Osteocyte (in vitro differentiated cells): ENCODE results near the gene BST2. TPM values are rescaled to one million over a fixed set of nuclear protein-coding genes. Genes with fewer than 3 reads are reported as not detected.

Experiments used
- total RNA-seq: library from RNA; stranded (reverse); gene quantifications from 2 replicates; pipeline ENCODE4 v1.2.1, GENCODE V29; 2021

The BST2 gene
- total RNA-seq, 1 donor from 2014 or later: 1.8 TPM

Other genes starting within 250 kb of the BST2 start
- 36.1 and 37.5 TPM in 2 replicates for gene USE1, start 190.3 kb downstream of the BST2 start, total RNA-seq
- gene OCEL1, start 179.4 kb downstream of the BST2 start, total RNA-seq: 24.8 and 28.5 TPM in 2 replicates
- 43.9 and 44.2 TPM in 2 replicates for gene NR2F6, start 159.7 kb downstream of the BST2 start, total RNA-seq
- gene USHBP1, start 140.9 kb downstream of the BST2 start, total RNA-seq: not detected in 2 replicates
- 92.5 and 93.7 TPM in 2 replicates for gene BABAM1, start 138.2 kb downstream of the BST2 start, total RNA-seq
- gene ANKLE1, start 123.7 kb downstream of the BST2 start, total RNA-seq: 0.99 and 1.5 TPM in 2 replicates
- gene ABHD8, start 102.2 kb downstream of the BST2 start, total RNA-seq: 5.0 and 6.1 TPM in 2 replicates
- gene MRPL34, start 99.8 kb downstream of the BST2 start, total RNA-seq: 66.9 and 78.8 TPM in 2 replicates
- gene DDA1, start 96.1 kb downstream of the BST2 start, total RNA-seq: 46.3 and 50.0 TPM in 2 replicates
- 17.7 and 21.9 TPM in 2 replicates for gene ANO8, start 70.8 kb downstream of the BST2 start, total RNA-seq
- gene GTPBP3, start 68.1 kb downstream of the BST2 start, total RNA-seq: 27.2 and 28.9 TPM in 2 replicates
- 0.26 TPM in 1 of 2 replicates, not detected in the other for gene PLVAP, start 28.3 kb downstream of the BST2 start, total RNA-seq
- gene CCDC194, start 11.4 kb downstream of the BST2 start, total RNA-seq: not detected in 2 replicates
- gene MVB12A, start 14.4 kb upstream of the BST2 start, total RNA-seq: 59.2 and 63.2 TPM in 2 replicates
- gene TMEM221, start 43.0 kb upstream of the BST2 start, total RNA-seq: 0.30 and 0.55 TPM in 2 replicates
- not detected in 2 replicates for gene NXNL1, start 55.3 kb upstream of the BST2 start, total RNA-seq
- gene SLC27A1, start 64.9 kb upstream of the BST2 start, total RNA-seq: 12.5 and 14.8 TPM in 2 replicates
- gene PGLS, start 106.0 kb upstream of the BST2 start, total RNA-seq: 112 and 115 TPM in 2 replicates
- 121 and 122 TPM in 2 replicates for gene COLGALT1, start 150.0 kb upstream of the BST2 start, total RNA-seq